GM10248 (cell line): ENCODE measurements around the gene YJEFN3.

Source experiments
- CTCF ChIA-PET: fragments of 300-600 bp; sonication (Branson Sonifier 250); formaldehyde crosslinking; extraction: SDS; loops from one replicate; lab custom pipeline; 2021; ENCODE audit warnings: antibody characterized with exemption; lab: Yijun Ruan, JAX
- POLR2A ChIA-PET: fragments of 350-650 bp; sonication (Branson Sonifier 250); formaldehyde crosslinking; extraction: SDS; loops from one replicate; lab custom pipeline; 2020; ENCODE audit warnings: antibody characterized with exemption; lab: Yijun Ruan, JAX
- DNase-seq: peaks from one replicate; pipeline ENCODE4 v3.0.0; 2012; ENCODE audit errors: extremely low spot score
- TF ChIP-seq, protein P1 (sequence below): IDR thresholded peaks from 2 replicates; pipeline ENCODE4 v1.5.1; 2012; ENCODE audit warnings: mild to moderate bottlenecking, low read depth; ENCODE audit errors: extremely low read depth, missing control alignments, control extremely low read depth

Gene YJEFN3, protein sequence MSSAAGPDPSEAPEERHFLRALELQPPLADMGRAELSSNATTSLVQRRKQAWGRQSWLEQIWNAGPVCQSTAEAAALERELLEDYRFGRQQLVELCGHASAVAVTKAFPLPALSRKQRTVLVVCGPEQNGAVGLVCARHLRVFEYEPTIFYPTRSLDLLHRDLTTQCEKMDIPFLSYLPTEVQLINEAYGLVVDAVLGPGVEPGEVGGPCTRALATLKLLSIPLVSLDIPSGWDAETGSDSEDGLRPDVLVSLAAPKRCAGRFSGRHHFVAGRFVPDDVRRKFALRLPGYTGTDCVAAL

DNA sequence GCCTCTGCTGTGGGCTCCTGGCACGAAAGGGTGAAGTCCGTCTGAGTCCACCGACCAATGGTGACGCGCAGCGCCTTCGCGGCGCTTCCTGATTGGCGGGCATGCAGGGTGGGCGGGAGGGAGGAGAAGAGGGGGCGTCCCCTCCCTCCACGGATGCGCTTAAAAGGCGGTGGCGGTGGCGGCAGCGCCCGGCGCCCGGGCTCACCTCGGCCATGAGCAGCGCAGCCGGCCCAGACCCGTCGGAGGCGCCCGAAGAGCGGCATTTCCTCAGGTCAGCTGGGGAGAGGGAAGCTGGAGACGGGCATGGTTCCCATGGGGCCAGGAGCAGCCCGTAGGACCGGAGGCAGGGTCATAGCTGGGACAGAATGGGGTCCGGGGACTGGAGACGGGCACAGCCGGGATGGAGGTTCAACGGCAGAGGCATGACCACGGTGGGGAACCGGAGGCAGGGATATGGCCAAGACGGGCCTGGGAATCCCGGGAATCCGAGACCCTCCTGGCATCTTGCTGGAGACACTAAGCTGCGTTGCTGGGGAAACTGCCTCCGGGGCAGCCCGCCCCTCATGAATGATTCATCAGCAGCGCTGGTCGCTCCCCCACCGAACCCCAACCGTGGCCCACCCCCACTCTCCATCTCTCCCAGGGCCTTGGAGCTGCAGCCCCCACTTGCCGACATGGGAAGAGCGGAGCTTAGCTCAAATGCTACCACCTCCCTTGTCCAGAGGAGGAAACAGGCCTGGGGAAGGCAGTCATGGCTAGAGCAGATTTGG is at the start of gene YJEFN3:
TSS of gene YJEFN3 (plus strand) at position 191 of the 770 bp plus-strand sequence. CDS start at position 213, 22 bp downstream.
- POLR2A ChIA-PET: no interaction called here
- CTCF ChIA-PET: interaction anchor here (1.0 to 14.9 kb wide), 4 partner anchors 12 to 123 kb away, joined by 3 to 251 read pairs (median 4); partner anchors contain the start of genes GATAD2A and GMIP
- TF ChIP-seq, protein P1, sequence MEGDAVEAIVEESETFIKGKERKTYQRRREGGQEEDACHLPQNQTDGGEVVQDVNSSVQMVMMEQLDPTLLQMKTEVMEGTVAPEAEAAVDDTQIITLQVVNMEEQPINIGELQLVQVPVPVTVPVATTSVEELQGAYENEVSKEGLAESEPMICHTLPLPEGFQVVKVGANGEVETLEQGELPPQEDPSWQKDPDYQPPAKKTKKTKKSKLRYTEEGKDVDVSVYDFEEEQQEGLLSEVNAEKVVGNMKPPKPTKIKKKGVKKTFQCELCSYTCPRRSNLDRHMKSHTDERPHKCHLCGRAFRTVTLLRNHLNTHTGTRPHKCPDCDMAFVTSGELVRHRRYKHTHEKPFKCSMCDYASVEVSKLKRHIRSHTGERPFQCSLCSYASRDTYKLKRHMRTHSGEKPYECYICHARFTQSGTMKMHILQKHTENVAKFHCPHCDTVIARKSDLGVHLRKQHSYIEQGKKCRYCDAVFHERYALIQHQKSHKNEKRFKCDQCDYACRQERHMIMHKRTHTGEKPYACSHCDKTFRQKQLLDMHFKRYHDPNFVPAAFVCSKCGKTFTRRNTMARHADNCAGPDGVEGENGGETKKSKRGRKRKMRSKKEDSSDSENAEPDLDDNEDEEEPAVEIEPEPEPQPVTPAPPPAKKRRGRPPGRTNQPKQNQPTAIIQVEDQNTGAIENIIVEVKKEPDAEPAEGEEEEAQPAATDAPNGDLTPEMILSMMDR: no peak
- DNase-seq: no peak

DNA sequence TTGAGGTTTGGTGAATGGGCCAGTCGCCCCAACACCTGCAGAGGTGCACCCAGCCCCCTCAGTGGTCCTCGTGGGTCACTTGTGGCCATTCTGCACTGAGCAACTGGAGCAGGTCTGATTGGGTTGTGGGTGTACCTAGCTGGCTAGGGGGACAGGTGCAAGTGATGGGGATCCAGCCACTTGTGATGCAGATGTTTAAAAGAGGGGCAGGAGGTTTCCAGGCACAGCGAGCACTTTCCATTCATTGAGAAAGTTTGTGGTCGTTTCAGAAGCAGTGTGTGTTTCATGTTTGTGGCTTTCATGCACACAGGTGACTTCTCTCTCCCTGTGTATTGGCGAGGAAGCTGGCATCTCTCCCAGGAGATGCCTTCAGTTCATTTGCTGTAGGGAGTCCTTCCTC is 48.0 kb upstream of the YJEFN3 start:
- DNase-seq: no peak
- ChIA-PET CTCF (interaction anchor here (0.9 to 4.7 kb wide), 6 partner anchors 9 to 114 kb away, joined by 3 to 39 read pairs (median 4); no protein-coding TSS in a partner anchor), POLR2A (no interaction called here)
- TF ChIP-seq, protein P1: no peak

DNA sequence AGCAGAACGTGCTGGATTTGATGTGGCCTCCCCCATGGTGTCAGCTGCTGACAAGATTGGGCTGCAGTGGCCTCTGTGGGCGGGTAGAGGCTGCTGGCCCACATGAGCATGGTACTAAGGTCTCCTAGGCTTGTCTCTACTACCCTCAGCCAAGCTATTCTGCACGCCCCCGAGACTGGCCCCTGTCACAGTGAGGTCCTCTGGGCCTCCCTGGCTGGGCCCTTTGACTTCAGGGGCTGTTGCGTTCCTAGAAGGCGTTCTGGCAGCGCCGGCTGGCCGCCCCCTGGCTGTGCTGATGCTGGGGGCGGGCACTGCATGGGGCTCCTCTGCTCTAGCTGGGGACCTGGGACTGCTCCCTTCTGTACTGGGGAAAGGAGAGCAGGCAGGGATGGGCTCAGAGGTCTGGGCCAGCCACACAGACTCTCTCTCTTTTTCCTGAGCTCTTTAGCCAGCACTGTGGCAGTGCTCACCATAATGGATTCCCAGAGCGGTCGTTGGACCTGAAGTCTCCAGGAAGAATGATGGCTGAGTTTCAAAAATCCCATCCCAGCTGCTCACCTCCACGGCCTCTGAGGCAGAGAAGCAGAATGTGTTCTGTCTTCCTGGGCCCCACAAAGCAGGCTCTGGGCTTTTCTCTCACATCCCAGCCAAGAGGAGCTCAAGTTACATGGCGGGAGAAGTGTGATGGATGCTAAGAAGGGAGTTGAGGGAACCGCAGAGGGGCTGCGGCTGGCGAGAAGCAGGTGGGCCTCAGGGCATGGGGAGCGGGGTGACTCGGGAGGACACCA is 45.7 kb upstream of the YJEFN3 start:
- ChIA-PET POLR2A (interaction anchor here (1.0 kb wide), 1 partner anchor 78 kb away, joined by 3 read pairs; the partner anchor contains the start of gene GATAD2A), CTCF (interaction anchor here (1.7 to 4.7 kb wide), 5 partner anchors 7 to 119 kb away, joined by 4 to 39 read pairs (median 8); partner anchors contain the start of gene GATAD2A)
- DNase-seq: no peak
- TF ChIP-seq, protein P1: no peak

DNA sequence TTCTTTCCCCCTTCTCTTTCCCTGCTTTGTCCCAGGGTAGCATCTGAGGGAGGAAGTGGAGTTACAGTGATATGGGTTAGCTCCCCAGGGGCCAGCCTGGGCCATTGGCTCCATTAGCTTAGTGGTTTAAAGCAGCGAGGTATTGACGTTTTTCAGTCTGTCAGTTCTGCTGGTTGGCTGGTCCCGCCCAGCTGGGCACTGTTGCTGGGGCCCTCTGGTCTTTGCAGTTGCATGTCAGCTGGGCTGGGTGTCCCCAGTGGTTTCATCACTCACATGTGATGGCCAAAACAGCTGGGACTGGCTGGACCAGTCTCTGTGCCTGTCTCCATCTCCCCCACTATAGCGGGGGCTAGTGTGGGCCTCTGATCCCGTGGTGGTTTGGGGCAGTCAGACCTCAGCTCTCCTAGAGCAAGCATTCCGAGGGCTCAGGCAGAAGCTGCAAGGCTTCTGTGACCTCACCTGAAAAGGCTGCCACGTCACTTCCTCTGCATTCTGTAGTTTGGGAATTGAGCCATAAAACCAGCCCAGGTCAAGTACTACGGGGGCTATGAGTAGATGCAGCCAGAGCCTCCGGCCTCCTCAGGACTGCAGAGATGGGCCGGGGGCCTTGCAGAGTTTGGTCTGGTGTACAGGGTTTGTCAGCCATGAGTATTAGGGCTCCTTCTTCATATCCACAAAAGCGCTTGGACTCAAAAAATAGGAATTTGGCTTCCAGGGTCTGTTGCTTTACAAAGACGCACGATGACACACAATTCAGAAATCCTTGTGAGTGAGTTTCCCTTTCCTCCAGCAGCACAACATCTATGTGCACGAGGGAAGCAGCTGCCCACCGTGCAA is 43.3 kb upstream of the YJEFN3 start:
- DNase-seq: no peak
- TF ChIP-seq, protein P1: no peak
- POLR2A ChIA-PET: no interaction called here
- CTCF ChIA-PET: interaction anchor here (1.3 to 8.5 kb wide), 3 partner anchors 13 to 120 kb away, joined by 3 to 220 read pairs (median 8); no protein-coding TSS in a partner anchor

DNA sequence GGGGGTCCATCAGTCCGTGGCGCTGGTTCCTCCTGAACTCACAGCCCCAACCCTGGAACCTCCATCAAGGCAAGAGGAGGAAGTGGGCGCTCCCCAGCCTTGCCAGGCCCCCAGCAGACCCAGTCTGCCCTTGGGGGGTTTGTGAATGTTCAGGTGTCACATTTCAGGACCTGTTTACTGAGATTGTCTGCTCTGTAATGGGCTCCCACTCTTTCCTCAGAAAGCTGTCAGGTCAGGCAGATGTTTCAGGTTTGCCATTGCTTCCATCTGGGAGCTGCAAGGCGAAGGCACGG is 42.8 kb upstream of the YJEFN3 start:
- TF ChIP-seq, protein P1: no peak
- ChIA-PET CTCF (interaction anchor here (1.0 to 8.5 kb wide), 2 partner anchors 19 to 120 kb away, joined by 3 to 220 read pairs; no protein-coding TSS in a partner anchor), POLR2A (no interaction called here)
- no peak for DNase-seq
